Fibroblast of the aortic adventitia (primary cell): ENCODE data around the gene SLC23A2. TPM values are rescaled to one million over a fixed set of nuclear protein-coding genes. Genes with fewer than 3 reads are reported as not detected.

Source experiments
- DNase-seq: peaks from one replicate; pipeline ENCODE4 v3.0.0-alpha.2; 2010; ENCODE audit warnings: low read depth
- H3K4me3 ChIP-seq: 2 replicates; pipeline ENCODE4 v1.5.1; 2011; ENCODE audit warnings: low read depth, mild to moderate bottlenecking, control low read depth, low read length, moderate library complexity
- CTCF ChIP-seq: IDR thresholded peaks from 2 replicates; pipeline ENCODE4 v1.5.1; 2011; ENCODE audit warnings: mild to moderate bottlenecking, low read length, control low read depth, inconsistent platforms; ENCODE audit not compliant: insufficient read depth
- total RNA-seq: library from RNA; depleted of rRNA; stranded (reverse); fragments of >200 nt; gene quantifications from 2 replicates; pipeline ENCODE4 v1.2.3, GENCODE V29; 2012; ENCODE audit warnings: low replicate concordance

The SLC23A2 gene
- total RNA-seq, 1 donor = 24.6 TPM

DNA sequence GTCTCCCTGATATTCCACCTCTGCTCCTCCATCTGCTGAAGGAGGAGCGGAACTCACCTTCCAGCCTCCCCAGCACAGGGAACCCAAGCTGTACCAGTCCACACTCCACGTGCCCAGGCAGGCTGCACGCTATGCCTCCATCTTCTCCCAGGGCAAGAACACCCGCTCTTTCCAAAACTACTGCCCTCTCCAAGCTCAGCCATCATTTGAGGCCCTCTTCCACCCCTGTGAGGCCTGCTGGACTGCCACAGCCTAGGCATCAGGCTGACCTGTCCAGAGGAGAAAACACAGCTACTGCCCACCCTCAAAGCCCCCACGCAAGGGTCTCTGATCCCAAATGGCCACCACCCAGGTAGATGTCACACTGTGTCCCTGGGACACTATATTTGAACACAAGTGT is 179.7 kb downstream of the SLC23A2 start:
- no peak for TF ChIP-seq CTCF
- H3K4me3 ChIP-seq = peak overlapping the region; percentile 1
- no peak for DNase-seq

DNA sequence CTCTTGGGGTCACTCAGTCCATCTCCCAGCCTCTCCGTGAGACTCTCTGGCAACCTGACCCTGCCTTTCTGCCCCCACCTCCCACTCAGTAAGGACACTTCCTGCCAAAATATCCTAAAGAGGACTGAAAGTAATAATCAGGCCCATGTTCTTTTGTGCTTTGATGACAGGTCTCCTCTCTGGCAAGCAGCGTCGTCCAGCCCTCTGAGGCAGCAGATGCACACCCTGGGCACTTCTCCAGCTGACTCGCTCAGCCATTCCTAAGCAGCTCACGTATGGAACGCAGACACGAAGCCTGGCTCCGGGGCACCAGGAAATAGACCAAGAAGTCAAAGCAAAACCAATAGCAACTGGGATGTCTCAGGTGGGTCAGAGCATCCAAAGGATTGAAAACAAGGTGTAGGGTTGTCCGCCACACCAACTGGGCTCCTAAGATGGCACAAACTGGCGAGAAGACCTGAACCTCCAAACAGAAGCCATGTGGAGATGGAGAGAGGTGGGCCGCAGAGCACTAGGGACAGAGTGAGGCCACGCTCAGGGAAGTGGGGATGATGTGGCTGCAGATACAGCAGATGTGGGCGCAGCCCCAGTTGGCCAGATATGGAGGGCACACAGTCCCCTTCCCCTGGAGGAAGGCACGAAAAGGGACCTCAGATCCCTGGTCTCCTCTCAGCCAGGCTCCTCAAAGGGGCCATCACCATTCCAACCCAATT is 180.3 kb downstream of the SLC23A2 start:
- no peak overlapping the region for H3K4me3 ChIP-seq
- DNase-seq = peak; percentile 90
- TF ChIP-seq CTCF = no peak

DNA sequence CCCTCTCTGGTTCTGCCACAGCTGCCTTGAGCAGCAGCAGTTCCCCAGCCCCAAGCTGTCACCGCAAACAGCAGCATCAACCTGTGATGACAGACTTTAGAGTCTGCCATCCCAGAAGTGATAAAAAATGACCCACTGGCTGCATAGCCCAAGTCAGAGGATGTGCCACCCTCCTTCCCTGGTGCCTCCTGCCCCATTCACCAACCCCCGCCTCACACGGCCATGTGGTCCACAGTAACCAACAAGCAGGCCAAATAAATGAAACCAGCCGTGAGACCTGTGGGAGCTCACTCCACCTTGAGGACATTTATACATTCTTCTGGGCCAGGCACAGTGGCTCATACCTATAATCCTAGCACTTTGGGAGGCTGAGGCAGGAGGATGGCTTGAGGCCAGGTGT is 181.4 kb downstream of the SLC23A2 start:
- DNase-seq = no peak
- no peak overlapping the region for H3K4me3 ChIP-seq
- TF ChIP-seq CTCF = no peak

GRCh38 chr20:4817230-4817671 is 184.1 kb downstream of the SLC23A2 start:
- no peak overlapping the region for H3K4me3 ChIP-seq
- peak; percentile 55 for DNase-seq
- TF ChIP-seq CTCF = peak; percentile 37

DNA sequence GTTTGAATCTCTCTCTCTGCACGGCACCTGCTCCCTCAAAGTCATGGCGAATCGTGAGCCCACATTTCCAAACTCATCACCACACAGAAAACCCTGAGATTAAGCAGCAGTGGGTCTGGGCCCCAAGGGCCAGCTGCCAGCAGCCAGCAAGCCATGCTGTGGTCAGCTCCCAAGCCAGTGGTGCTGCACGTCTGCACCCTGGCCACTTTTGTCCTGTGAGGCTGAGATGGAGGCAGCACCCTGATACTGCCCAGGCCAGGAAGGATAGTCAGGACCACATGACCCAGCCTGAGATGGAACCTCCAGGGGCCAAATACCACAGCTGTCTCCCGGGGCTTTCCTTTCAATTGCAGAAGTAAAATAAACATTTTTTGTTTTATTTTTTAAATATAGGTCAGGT is 185.7 kb downstream of the SLC23A2 start:
- TF ChIP-seq CTCF = no peak
- no peak for DNase-seq

DNA sequence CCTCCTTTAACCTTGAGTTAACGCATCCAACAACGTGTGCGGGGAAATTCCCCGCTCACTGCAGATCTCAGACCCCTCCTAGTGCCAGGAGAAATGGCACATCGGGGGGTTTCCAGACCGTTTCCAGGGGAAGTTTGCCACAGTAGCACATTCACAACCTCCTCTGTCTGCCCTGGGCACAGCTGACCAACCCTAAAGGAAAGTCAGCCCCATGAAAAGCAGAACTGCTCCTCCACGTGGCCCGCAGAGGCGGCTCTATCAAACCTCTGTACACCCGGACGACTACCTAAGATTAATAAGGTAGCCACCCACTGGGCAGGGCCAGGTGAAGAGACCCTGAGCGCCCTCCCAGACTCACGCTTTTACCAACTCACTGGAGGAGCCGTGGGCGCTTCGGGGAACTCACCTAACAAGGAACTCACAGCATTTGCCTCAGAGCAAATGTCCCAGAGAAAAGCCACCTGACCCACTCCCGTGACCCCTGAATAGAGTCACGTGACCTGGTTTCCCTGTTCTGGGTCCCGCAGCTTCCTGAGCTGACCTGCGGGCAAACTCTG is 186.5 kb downstream of the SLC23A2 start:
- no peak for DNase-seq
- TF ChIP-seq CTCF = no peak
- H3K4me3 ChIP-seq = no peak overlapping the region

More for the DNA sequence above, 185.7 kb downstream of the SLC23A2 start:
- H3K4me3 ChIP-seq = no peak overlapping the region
